ENCODE measurements around the gene SPR. TPM values are rescaled to one million over a fixed set of nuclear protein-coding genes. Genes with fewer than 3 reads are reported as not detected.

The SPR gene
- total RNA-seq, 1 donor from 2014 or later = 10.9 TPM

GRCh38 chr2:72913486-72914205 lies 26.4 kb downstream of the SPR start:
- no peaks in the 10 kb centered on the region for H3K36me3 Mint-ChIP-seq (ENCODE audit: low read depth)
- H3K27me3 Mint-ChIP-seq (ENCODE audit: insufficient read depth) = peaks cover 73% of the 10 kb centered on the region
- no peaks in the 10 kb centered on the region for H3K9me3 Mint-ChIP-seq
- intact Hi-C loops (cut with micrococcal nuclease) = loop anchor here (10.0 kb wide), 1 partner anchor 381 kb away; the partner anchor contains the start of gene EGR4
- H3K27ac Mint-ChIP-seq = no peak overlapping the region
- DNase-seq (ENCODE audit: low spot score) = no peak
- peaks cover 18% of the 10 kb centered on the region for H3K4me1 Mint-ChIP-seq (ENCODE audit: low read depth)
- no peak overlapping the region for H3K4me3 Mint-ChIP-seq

- Mint-ChIP-seq H3K9me3 (no peaks in the 10 kb centered on the region), H3K4me3 (no peak overlapping the region), H3K27ac (no peak overlapping the region), H3K36me3 (ENCODE audit: low read depth) (no peaks in the 10 kb centered on the region), H3K4me1 (ENCODE audit: low read depth) (peaks cover 18% of the 10 kb centered on the region), H3K27me3 (ENCODE audit: insufficient read depth) (peaks cover 75% of the 10 kb centered on the region)
- no peak for DNase-seq (ENCODE audit: low spot score)
- intact Hi-C loops (cut with micrococcal nuclease) = loop anchor here (10.0 kb wide), 1 partner anchor 381 kb away; the partner anchor contains the start of gene EGR4
These were observed 27.0 kb downstream of the SPR start for GRCh38 chr2:72914206-72914559.

GRCh38 chr2:72914589-72915319 lies 27.5 kb downstream of the SPR start:
- Mint-ChIP-seq H3K4me1 (ENCODE audit: low read depth) (peaks cover 18% of the 10 kb centered on the region), H3K27me3 (ENCODE audit: insufficient read depth) (peaks cover 75% of the 10 kb centered on the region), H3K27ac (peak overlapping the region; percentile 44), H3K36me3 (ENCODE audit: low read depth) (no peaks in the 10 kb centered on the region), H3K9me3 (no peaks in the 10 kb centered on the region), H3K4me3 (peak overlapping the region; percentile 30)
- no peak for DNase-seq (ENCODE audit: low spot score)
- intact Hi-C loops (cut with micrococcal nuclease) = loop anchor here (10.0 kb wide), 1 partner anchor 380 kb away; the partner anchor contains the start of gene EGR4

DNA sequence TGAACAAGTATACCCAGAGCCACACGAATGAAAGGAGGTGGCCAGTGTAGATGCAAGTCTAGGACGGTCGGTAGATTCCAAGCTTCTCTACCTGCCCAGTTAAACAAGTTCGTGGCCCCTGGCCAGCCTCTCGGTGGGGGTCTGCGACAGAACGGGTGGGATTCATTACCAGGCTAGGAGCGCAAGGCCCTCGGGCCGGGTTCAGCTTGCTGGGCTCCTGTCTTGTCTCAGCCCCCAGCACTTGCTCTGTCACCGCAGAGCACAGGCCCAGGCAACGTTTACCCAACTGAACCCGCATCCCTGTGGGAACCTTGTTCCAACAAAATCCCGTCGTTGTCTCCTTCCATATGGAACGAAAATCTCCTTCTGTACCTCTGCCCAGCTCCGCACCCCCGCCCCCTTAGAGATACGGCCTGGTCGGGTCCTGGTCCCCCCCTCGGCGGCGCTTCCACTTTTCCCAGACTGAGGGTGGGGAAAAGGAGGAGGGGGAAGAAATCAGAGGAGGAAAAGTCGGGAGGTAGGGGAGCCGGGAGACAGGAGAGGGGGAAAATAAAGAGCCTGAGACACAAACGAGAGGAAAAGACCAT lies 28.2 kb downstream of the SPR start:
- no peaks in the 10 kb centered on the region for H3K36me3 Mint-ChIP-seq (ENCODE audit: low read depth)
- peak overlapping the region; percentile 30 for H3K4me3 Mint-ChIP-seq
- peak overlapping the region; percentile 44 for H3K27ac Mint-ChIP-seq
- intact Hi-C loops (cut with micrococcal nuclease) = loop anchor here (10.0 kb wide), 1 partner anchor 379 kb away; the partner anchor contains the start of gene EGR4
- peaks cover 18% of the 10 kb centered on the region for H3K4me1 Mint-ChIP-seq (ENCODE audit: low read depth)
- H3K27me3 Mint-ChIP-seq (ENCODE audit: insufficient read depth) = peaks cover 72% of the 10 kb centered on the region
- no peaks in the 10 kb centered on the region for H3K9me3 Mint-ChIP-seq
- no peak for DNase-seq (ENCODE audit: low spot score)

GRCh38 chr2:72915907-72916742 lies 28.9 kb downstream of the SPR start:
- Mint-ChIP-seq H3K27ac (no peak overlapping the region), H3K9me3 (no peaks in the 10 kb centered on the region), H3K4me3 (no peak overlapping the region), H3K27me3 (ENCODE audit: insufficient read depth) (peaks cover 68% of the 10 kb centered on the region), H3K4me1 (ENCODE audit: low read depth) (peaks cover 18% of the 10 kb centered on the region), H3K36me3 (ENCODE audit: low read depth) (no peaks in the 10 kb centered on the region)
- intact Hi-C loops (cut with micrococcal nuclease) = loop anchor here (2.0 to 10.0 kb wide), 3 partner anchors 23 to 771 kb away; partner anchors contain the start of gene EGR4
- DNase-seq (ENCODE audit: low spot score) = no peak

DNA sequence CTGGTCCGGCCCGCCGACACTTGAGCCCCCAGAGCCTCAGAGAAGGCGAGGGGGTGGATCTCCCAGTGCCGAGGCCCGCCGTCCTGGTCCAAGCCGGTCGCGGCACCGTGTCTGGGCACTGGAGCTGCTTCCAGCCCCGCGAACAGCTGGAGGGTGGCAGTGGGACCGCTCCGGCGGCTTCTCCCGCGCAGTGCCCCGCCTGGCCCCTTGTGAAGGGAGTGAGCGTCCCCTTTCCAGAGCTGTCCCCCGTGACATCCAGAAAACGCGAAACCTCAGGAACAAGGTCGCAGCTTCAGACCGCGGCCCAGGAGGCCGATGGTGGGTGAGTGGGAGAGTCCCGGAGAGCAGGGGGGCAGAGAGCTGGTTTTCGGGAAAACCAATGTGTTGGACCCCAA lies 29.5 kb downstream of the SPR start:
- DNase-seq (ENCODE audit: low spot score) = no peak
- Mint-ChIP-seq H3K9me3 (no peaks in the 10 kb centered on the region), H3K27ac (peak overlapping the region; percentile 61), H3K4me1 (ENCODE audit: low read depth) (peaks cover 18% of the 10 kb centered on the region), H3K4me3 (peak overlapping the region; percentile 22), H3K36me3 (ENCODE audit: low read depth) (no peaks in the 10 kb centered on the region), H3K27me3 (ENCODE audit: insufficient read depth) (peaks cover 68% of the 10 kb centered on the region)
- intact Hi-C loops (cut with micrococcal nuclease) = loop anchor here (1.0 to 10.0 kb wide), 4 partner anchors 9 to 772 kb away; partner anchors contain the start of gene EGR4

- peaks cover 69% of the 10 kb centered on the region for H3K27me3 Mint-ChIP-seq (ENCODE audit: insufficient read depth)
- DNase-seq (ENCODE audit: low spot score) = no peak
- intact Hi-C loops (cut with micrococcal nuclease) = loop anchor here (1.0 to 10.0 kb wide), 4 partner anchors 8 to 773 kb away; partner anchors contain the start of gene EGR4
- H3K27ac Mint-ChIP-seq = peak within 1 kb of the TSS; percentile 61
- no peaks in the 10 kb centered on the region for H3K9me3 Mint-ChIP-seq
- H3K36me3 Mint-ChIP-seq (ENCODE audit: low read depth) = peaks cover 4% of the 10 kb centered on the region
- H3K4me3 Mint-ChIP-seq = peak within 1 kb of the TSS; percentile 22
- peaks cover 18% of the 10 kb centered on the region for H3K4me1 Mint-ChIP-seq (ENCODE audit: low read depth)
These were observed 30.1 kb downstream of the SPR start, which contains the start of gene EMX1 for GRCh38 chr2:72917138-72917876. Gene EMX1, plus strand, starts transcription at chr2:72917519. Its CDS starts 334 bp downstream, at chr2:72917853.

- Mint-ChIP-seq H3K27ac (no peak overlapping the region), H3K4me1 (ENCODE audit: low read depth) (peaks cover 18% of the 10 kb centered on the region), H3K4me3 (no peak overlapping the region), H3K27me3 (ENCODE audit: insufficient read depth) (peaks cover 72% of the 10 kb centered on the region), H3K9me3 (no peaks in the 10 kb centered on the region), H3K36me3 (ENCODE audit: low read depth) (peaks cover 4% of the 10 kb centered on the region)
- intact Hi-C loops (cut with micrococcal nuclease) = loop anchor here (1.0 to 10.0 kb wide), 5 partner anchors 7 to 773 kb away; partner anchors contain the start of gene EGR4
- DNase-seq (ENCODE audit: low spot score) = no peak
These were observed 30.8 kb downstream of the SPR start for GRCh38 chr2:72917877-72918553.

DNA sequence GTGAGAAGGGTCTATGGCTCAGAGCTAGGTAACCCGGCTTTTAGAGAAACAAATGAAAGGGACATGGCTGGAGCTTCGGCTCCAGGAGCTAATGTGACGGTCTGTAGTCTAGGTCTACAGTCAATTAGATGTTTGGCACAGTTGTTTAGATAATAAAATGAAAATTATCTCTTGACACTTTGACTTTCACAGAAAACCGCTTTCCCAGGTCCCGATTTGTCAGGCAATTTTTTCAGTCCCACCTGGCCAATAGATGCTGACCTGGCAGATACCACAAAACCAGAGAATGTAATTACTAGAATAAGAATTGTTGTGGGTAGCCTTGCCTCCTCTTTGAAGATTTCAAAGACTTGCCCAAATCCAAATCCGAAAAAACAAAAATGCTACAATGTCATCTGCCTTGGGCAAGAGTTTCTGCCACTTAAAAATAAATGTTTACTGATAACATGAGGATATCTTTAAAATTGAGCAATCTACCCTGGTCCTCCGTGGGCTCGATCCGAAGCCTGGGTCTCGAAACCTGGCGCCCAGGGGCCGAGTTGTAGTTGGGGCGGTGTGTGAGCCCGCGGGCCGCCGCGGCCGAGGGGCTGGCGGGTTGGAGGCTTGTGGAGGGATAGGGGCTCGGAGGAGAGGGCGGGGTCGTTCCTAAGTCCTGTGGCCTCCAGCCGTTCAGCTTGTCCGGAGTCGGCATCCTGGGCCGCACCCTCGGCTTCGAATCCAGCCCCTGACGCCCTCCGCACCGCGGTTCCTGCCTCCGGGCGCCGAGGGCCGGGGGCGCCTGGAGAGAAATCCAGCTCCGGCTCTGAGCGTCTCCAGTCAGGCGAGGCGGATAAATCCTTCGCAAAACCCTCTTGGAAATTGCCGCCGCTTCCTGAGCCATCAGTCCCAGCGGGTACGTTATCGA lies 32.5 kb downstream of the SPR start:
- H3K4me3 Mint-ChIP-seq = no peak overlapping the region
- intact Hi-C loops (cut with micrococcal nuclease) = loop anchor here (10.0 kb wide), 1 partner anchor 375 kb away; the partner anchor contains the start of gene EGR4
- H3K9me3 Mint-ChIP-seq = no peaks in the 10 kb centered on the region
- peaks cover 10% of the 10 kb centered on the region for H3K4me1 Mint-ChIP-seq (ENCODE audit: low read depth)
- H3K27ac Mint-ChIP-seq = no peak overlapping the region
- peaks cover 4% of the 10 kb centered on the region for H3K36me3 Mint-ChIP-seq (ENCODE audit: low read depth)
- H3K27me3 Mint-ChIP-seq (ENCODE audit: insufficient read depth) = peaks cover 64% of the 10 kb centered on the region
- no peak for DNase-seq (ENCODE audit: low spot score)

DNA sequence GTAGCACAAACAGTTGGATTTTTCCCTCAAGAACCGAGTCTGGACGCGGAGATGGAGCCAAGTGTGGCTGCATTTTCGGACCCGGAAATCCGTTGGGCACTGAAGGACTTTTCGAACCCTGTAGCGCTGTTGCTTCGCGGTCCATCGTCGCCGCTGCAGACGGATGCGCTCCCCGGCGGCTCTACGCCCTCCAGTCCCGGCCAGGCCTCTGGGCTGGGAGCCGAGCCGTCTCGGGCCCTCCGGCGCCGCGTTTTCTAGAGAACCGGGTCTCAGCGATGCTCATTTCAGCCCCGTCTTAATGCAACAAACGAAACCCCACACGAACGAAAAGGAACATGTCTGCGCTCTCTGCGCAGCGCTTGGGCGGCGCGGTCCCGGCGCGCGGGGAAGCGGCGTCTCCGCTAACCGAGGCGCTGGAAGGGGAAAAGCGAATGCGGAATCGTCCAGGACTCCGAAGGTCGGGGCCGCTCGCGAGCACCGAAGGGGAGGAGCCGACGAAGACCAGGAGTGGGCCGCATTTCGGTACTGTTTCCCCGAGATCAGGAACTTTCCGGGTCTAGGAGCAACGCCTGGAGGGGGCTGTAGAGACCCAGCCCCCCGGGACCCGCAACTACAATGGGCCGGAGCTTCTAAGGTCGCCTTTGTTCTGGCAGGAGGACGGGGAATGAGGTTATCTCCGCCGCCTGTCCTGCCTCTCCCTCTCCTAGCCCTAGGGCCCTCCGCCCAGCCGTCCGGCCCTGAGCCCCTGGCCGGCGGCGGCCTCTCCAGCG lies 33.3 kb downstream of the SPR start:
- H3K9me3 Mint-ChIP-seq = no peaks in the 10 kb centered on the region
- H3K4me1 Mint-ChIP-seq (ENCODE audit: low read depth) = peaks cover 2% of the 10 kb centered on the region
- peak overlapping the region; percentile 19 for H3K4me3 Mint-ChIP-seq
- H3K27ac Mint-ChIP-seq = no peak overlapping the region
- H3K36me3 Mint-ChIP-seq (ENCODE audit: low read depth) = peaks cover 4% of the 10 kb centered on the region
- no peak for DNase-seq (ENCODE audit: low spot score)
- H3K27me3 Mint-ChIP-seq (ENCODE audit: insufficient read depth) = peaks cover 64% of the 10 kb centered on the region
- intact Hi-C loops (cut with micrococcal nuclease) = no loop called here

Data from activated T-helper 1 cell treated with anti-CD3 and anti-CD28 coated beads, Interleukin-12 subunit alpha, Interleukin-12 subunit beta, Interleukin-2, Interleukin-4 antibody, amounts not matched to agents 30 ng/mL and 10 ng/mL and 1 ng/mL, durations not matched to agents 14 hours and 24 hours and 36 hours (primary cell).